GM21381 (cell line): ENCODE data around the gene KIF1A.
"Not testable (repeated sequence)": the region's sequence is repeated elsewhere in the genome, so short reads cannot be mapped to it uniquely, and the experiment has no call there.

ENCODE experiments used
- ATAC-seq: cut with Tn5 transposase; IDR thresholded peaks from one replicate; pipeline ENCODE4 v1.9.1; 2021; ENCODE audit warnings: mild to moderate bottlenecking, moderate library complexity; ENCODE audit not compliant: unreplicated experiment

KIF1A gene

DNA sequence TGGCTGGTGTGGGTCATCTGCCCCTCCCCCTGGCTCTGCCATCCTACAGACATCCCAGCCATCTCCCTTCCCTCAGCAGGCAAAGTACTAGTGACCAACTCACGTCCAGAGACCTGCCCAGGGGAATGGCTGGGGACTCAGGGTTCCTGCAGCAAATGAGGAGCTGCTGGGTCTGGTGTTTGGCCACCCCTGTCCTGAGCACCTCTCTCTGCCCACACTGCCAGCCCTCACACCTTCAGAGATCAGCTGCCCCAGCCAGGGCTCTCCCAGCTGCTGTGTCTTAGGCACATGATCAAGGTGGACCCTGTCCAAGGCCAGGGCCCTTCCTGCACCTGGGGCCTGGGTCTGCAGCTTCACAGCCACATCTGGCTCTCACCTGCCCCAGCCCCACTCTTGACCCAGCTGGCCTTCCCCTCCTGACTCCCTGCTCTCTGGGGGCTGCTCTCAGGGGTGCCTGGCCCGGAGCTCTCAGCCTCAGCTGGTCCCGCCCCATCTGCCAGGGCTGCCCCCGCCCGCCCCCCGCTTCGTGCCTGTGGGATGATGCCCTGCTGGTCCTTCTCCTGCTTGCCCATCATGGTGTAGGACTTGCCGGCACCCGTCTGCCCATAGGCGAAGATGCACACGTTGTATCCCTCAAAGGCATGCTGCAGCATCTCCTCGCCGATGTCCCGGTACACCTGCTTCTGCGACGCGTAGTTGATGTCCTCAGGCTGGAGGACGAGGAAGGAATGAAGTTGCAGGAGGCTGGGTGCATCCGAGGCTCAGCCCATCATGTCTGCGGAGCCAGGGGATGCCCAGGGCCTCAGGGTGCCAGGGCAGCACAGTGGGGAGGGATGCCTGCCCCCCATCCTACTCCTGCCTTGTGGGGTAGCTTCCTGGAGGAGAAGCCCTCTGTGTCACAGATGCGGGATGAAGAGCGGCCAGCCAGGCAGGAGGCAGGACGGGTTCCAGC, 32.2 kb downstream of the KIF1A start:
- ATAC-seq = no peak

GRCh38 chr2:240786871-240787311, 33.1 kb downstream of the KIF1A start:
- ATAC-seq = no peak

- ATAC-seq = no peak
Observed at GRCh38 chr2:240786355-240786841, 33.6 kb downstream of the KIF1A start.

- ATAC-seq = no peak
Observed at GRCh38 chr2:240785424-240786335, 34.3 kb downstream of the KIF1A start.

DNA sequence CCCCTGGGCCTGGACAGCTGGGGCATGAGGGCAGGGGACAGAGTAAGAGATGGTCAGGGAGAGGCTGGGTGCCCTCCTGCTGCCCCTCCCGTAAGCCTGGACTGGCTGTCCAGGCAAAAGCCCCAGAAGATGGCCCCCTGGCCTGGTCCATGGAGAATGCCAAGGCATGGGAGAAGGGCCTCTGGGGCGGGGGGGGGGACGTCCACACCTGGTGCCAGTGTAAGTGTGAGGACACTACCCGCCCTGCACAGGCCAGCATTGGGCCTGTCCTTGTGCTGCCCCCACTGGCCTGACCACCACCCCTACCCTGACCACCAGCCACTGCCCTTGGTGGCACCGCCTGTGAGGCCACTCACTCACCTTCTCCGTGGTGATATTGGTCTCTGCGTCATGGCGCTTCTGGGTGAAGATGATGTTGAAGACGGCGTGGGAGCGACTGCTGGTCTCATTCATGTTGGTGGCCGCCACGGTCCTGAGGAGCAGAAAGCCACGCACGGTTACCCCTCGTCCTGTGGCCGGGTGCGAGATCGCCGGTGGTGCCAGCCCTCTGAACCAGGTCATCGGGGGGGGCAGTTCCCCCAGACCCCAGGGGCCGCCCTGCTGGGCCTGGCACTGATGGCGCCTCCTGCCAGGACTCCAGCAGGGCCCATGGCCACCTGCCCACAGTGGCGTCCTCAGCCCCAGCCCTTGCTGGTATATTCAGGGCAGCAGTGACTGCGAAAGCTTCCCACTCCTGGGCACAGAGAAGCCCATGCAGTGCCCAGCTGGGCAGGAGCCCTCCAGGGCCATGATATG, 35.2 kb downstream of the KIF1A start:
- ATAC-seq = no peak

GRCh38 chr2:240783819-240784621, 36.0 kb downstream of the KIF1A start:
- no peak for ATAC-seq

DNA sequence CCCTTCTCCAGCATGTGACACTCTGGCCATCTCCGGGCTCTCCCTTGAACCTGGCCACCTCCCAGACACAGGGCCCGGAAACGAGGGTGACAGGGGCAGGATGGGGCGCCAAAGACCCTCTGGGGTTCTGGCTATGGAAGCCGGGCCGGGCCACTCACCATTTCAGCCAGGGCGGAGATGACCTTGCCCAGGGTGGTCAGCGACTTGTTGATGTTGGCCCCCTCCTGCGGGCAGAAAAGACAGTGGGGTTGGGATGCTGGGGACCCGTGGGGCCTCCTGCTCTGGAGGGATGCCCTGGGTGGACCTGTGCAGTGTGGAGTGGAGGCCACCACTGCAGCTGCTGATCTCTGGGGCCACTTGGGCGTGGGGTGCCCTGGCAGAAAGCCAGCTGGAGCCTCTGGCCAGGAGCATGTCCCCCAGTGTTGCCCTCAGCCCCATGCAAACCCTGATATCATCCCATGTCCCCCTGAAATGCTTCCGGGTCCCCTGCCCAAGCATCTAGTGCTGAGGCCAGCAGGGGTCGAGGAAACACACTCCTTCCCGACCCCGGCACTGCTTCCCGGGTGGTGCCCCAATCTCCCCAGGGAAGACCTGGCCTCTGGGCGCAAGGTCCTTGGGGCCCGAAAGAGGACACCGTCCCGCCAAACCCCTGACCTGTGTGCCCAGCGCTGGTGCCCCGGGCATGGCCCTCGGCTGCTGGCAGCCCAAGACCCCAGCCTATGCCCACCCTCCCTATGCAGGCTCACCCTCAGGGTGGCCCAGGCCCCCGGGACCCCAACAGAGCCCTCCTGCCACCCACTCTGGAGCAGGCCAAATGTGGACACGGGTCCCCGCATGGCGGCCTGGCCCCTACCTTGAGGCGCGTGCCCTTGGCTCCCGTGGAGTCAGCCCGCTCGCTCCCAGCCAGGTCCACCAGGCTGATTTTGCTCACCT, 36.9 kb downstream of the KIF1A start:
- ATAC-seq = no peak

DNA sequence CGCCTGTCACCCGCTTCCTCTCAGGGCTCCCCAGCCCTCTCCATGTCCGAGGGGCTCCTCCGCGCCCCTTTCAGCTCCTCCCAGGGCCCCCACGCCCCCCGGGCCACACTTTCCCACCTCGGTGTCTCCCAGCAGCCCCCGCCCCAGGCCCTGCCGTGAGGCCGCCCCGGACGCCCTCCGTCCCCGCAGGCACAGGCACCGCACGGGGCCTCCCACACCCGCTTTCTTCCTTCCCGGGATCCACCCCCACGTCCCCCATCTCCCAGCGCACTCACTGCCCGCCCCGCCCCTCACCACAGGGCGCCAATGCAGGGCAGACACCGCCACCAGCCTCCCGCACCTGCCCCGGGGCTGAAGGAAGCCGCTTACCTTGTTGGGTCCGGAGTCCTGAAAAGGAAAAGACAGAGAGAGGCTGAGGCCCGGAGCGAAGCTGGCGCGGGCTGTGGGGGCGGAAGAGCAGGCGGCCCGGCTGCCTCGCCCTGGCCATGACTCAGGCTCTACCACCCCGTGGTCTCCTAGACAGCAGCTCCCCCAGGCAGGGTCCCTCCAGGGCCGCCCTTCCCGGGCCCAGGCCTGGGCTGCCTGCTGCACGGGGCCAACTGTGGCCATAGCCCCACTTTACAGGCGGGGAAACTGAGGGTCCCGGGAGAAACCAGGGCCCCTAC, 37.7 kb downstream of the KIF1A start:
- no peak for ATAC-seq

- no peak for ATAC-seq
Observed at GRCh38 chr2:240781471-240782220, 38.4 kb downstream of the KIF1A start.

DNA sequence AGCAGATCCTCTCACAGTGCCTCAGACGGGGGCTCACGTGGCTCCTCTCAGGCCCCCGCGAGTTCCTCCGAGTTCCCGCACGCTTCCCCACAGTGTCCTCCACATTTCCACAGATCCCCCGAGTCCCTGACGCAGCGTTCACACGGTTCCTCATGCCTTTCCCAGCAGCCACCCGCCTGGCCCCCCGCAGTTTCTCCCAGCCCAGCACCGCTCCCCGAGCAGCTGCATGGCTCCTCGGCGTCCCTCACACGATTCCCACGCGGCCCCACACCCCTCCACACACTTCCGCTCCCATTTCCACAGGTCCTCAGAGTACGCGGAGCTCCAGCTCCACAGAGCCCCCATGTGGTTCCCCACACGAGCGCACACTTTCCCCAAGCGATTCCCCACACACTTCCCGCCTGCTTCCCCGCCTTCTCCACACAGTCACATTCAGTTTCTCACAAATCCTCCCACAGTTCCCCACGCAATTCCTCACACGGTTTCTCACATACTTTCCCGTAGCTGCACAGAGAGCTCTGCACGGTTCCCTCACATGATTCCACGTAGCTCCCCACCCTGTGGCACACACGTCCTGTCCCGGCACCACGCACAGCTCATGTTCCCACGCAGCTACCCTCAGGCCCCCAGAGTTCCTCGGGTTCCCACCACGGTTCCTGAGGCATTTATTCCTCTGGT, 39.9 kb downstream of the KIF1A start:
- ATAC-seq = no peak

GRCh38 chr2:240779250-240779832, 40.7 kb downstream of the KIF1A start:
- ATAC-seq = not testable (repeated sequence)

GRCh38 chr2:240778426-240778825, 41.6 kb downstream of the KIF1A start:
- no peak for ATAC-seq

DNA sequence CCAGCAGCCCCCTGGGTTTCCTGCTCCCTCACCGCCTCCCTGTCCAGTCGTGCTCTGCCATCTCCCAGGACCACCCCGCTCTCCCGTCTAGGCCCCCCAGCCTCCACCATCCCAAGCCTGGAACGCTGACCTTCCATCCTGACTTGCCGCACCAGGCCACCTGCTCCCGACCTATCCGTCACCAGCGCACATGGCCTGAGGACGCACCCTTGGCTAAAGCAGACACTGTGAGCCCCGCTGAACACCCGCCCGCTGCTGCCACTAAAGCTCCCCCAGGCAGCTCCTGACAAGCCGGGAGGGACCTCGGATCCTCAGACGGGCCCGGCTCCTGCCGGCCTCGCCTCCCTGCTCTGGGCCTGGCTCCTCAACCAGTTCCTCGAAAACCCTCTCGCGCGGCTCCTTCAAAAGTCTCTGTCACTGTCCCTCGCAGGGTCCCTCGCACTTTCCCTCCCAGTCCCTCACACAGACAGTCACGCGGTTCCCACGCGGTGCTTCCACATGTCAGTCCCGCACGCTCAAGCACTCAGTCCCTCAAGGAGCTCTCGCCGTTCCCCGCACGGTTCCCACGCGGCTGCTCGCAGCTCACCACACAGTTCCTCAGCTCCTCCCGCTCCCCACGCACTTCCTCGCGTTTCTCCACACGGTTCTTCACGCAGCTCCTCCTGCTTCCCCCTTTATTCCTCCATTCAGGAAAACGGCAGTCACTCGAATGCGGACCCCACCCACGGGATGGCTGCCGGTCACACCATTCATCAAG, 42.4 kb downstream of the KIF1A start:
- no peak for ATAC-seq

DNA sequence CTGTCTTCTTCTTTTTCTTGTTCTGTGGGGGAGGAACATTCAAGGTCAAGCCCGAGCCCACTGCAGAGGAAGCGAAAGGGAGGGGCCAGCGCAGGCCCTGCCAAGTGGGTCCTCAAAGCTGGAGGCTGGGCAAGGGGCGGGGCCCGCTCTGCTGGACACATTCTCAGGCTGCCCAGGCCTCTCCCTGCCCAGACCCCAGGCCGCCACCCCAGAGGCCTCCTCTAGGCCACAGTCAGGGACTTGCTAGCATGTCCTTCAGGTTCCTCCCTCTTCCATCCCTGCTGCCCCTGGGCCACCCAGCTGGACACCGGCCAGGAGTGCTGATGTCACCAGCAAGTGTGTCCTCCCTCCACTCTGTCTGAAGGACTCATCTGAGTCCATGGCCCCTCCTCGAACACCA, 44.1 kb downstream of the KIF1A start:
- ATAC-seq = no peak

DNA sequence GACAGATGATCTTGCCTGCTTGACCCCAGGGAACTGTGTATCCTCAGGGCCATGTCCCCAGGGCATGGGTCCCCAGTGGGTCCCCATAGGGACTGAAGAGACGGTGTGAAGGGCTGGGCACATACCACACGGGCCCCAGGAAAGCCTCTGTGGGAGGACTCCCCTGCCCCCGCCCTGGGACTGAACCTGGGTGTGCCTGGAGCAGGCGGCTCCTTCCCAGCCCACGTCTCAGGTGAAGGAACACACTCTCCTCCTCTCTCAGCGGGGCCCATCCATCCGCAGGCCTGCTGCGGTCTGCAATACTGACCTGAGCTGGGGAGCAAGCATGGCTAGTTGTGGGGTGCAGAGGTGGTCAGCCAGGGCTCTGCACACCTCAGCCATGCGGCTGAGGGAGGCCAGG, 45.2 kb downstream of the KIF1A start:
- ATAC-seq = no peak

- ATAC-seq = no peak
Observed at GRCh38 chr2:240769096-240769495, 50.9 kb downstream of the KIF1A start.
